ENCODE results near the gene GRAMD1B.

GRCh38 chr11:123525511-123525918, 95.4 kb downstream of the GRAMD1B start:
- TF ChIP-seq, protein P1, sequence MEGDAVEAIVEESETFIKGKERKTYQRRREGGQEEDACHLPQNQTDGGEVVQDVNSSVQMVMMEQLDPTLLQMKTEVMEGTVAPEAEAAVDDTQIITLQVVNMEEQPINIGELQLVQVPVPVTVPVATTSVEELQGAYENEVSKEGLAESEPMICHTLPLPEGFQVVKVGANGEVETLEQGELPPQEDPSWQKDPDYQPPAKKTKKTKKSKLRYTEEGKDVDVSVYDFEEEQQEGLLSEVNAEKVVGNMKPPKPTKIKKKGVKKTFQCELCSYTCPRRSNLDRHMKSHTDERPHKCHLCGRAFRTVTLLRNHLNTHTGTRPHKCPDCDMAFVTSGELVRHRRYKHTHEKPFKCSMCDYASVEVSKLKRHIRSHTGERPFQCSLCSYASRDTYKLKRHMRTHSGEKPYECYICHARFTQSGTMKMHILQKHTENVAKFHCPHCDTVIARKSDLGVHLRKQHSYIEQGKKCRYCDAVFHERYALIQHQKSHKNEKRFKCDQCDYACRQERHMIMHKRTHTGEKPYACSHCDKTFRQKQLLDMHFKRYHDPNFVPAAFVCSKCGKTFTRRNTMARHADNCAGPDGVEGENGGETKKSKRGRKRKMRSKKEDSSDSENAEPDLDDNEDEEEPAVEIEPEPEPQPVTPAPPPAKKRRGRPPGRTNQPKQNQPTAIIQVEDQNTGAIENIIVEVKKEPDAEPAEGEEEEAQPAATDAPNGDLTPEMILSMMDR (IDR thresholded peaks at IDR 0.05): no peak
- no peak for TF ChIP-seq POLR2A (IDR thresholded peaks at IDR 0.05)
- no peak for TF ChIP-seq POLR2AphosphoS5 (IDR thresholded peaks at IDR 0.05)

Data from breast epithelium (tissue), 3 donors.